Fibroblast of lung (primary cell): Measurements from ENCODE around the gene GCSH. TPM values are rescaled to one million over a fixed set of nuclear protein-coding genes. Genes with fewer than 3 reads are reported as not detected.

Experiments
- DNase-seq, 2 donors: peaks; one replicate each; pipeline versions ENCODE4 v3.0.0 to v3.0.0-alpha.2; 2010; ENCODE audit warnings: low read depth in 2 of 2
- H2AFZ ChIP-seq: 2 replicates; pipeline ENCODE4 v1.5.1; 2012; ENCODE audit warnings: low read length, control low read depth, inconsistent platforms
- H3K27ac ChIP-seq: 2 replicates; pipeline ENCODE4 v1.5.1; 2011; ENCODE audit warnings: low read length, control low read depth; ENCODE audit not compliant: insufficient read depth
- H3K27me3 ChIP-seq: 2 replicates; pipeline ENCODE4 v1.5.1; 2011; ENCODE audit warnings: mild to moderate bottlenecking, low read length; ENCODE audit not compliant: control insufficient read depth, insufficient read depth
- H3K36me3 ChIP-seq: 2 replicates; pipeline ENCODE4 v1.5.1; 2011; ENCODE audit warnings: low read length; ENCODE audit not compliant: control insufficient read depth, insufficient read depth
- H3K4me1 ChIP-seq: 2 replicates; pipeline ENCODE4 v1.5.1; 2011; ENCODE audit warnings: low read length; ENCODE audit not compliant: control insufficient read depth, insufficient read depth; ENCODE audit errors: extremely low read depth
- H3K4me2 ChIP-seq: 2 replicates; pipeline ENCODE4 v1.5.1; 2011; ENCODE audit warnings: low read length, control low read depth; ENCODE audit not compliant: insufficient read depth; ENCODE audit errors: extremely low read depth
- H3K4me3 ChIP-seq, 4 experiments: fragments of 200-600 bp in 1 of 4; sonication (generic) in 1 of 4; replicated peaks in 1 of 4; 2 replicates each; pipeline ENCODE4 v1.5.1; 2011 to 2016; ENCODE audit warnings: low read length in 4 of 4, low read depth in 3 of 4, mild to moderate bottlenecking in 3 of 4, control low read depth in 2 of 4, inconsistent platforms in 1 of 4, mixed read lengths in 1 of 4; ENCODE audit not compliant: insufficient read depth in 1 of 4; ENCODE audit errors: control extremely low read depth in 1 of 4
- H3K79me2 ChIP-seq: 2 replicates; pipeline ENCODE4 v1.5.1; 2012; ENCODE audit warnings: mild to moderate bottlenecking, low read length, inconsistent platforms; ENCODE audit not compliant: control insufficient read depth, insufficient read depth
- H3K9ac ChIP-seq: 2 replicates; pipeline ENCODE4 v1.5.1; 2011; ENCODE audit warnings: mild to moderate bottlenecking, low read length, control low read depth; ENCODE audit not compliant: insufficient read depth
- H3K9me3 ChIP-seq: 2 replicates; pipeline ENCODE4 v1.5.1; 2012; ENCODE audit warnings: low read depth, low read length; ENCODE audit not compliant: control insufficient read depth, insufficient read depth
- H4K20me1 ChIP-seq: 2 replicates; pipeline ENCODE4 v1.5.1; 2011; ENCODE audit warnings: low read length; ENCODE audit not compliant: control insufficient read depth, insufficient read depth; ENCODE audit errors: extremely low read depth
- EZH2 ChIP-seq: IDR thresholded peaks from 2 replicates; pipeline ENCODE4 v1.5.1; 2012; ENCODE audit warnings: low read length, control low read depth, mild to moderate bottlenecking; ENCODE audit errors: missing control alignments
- polyA plus RNA-seq, 2 donors: library from polyadenylated mRNA; depleted of rRNA in 1 of 2; stranded (reverse) in 1 of 2; unstranded in 1 of 2; fragments of >200 nt; gene quantifications; 2 replicates each; pipeline ENCODE4 v1.2.1, GENCODE V29; 2011 to 2012; ENCODE audit warnings: missing spikeins in 1 of 2
- total RNA-seq: library from RNA; depleted of rRNA; stranded (reverse); fragments of >200 nt; gene quantifications from 2 replicates; pipeline ENCODE4 v1.2.1, GENCODE V29; 2014
- TF ChIP-seq, protein P1 (sequence below), 2 donors: IDR thresholded peaks in 1 of 2; conservative IDR thresholded peaks in 1 of 2; 1 replicate in 1 of 2; 2 replicates in 1 of 2; pipeline ENCODE4 v1.5.1; 2011 to 2012; ENCODE audit warnings: low read length in 2 of 2, control low read depth in 1 of 2, inconsistent platforms in 1 of 2, low read depth in 1 of 2, mild to moderate bottlenecking in 1 of 2

GCSH gene
- total and polyA plus RNA-seq, 2 donors (not counting 1 experiment from before 2014, with no cell fraction given) = 15.0 to 29.9 TPM

DNA sequence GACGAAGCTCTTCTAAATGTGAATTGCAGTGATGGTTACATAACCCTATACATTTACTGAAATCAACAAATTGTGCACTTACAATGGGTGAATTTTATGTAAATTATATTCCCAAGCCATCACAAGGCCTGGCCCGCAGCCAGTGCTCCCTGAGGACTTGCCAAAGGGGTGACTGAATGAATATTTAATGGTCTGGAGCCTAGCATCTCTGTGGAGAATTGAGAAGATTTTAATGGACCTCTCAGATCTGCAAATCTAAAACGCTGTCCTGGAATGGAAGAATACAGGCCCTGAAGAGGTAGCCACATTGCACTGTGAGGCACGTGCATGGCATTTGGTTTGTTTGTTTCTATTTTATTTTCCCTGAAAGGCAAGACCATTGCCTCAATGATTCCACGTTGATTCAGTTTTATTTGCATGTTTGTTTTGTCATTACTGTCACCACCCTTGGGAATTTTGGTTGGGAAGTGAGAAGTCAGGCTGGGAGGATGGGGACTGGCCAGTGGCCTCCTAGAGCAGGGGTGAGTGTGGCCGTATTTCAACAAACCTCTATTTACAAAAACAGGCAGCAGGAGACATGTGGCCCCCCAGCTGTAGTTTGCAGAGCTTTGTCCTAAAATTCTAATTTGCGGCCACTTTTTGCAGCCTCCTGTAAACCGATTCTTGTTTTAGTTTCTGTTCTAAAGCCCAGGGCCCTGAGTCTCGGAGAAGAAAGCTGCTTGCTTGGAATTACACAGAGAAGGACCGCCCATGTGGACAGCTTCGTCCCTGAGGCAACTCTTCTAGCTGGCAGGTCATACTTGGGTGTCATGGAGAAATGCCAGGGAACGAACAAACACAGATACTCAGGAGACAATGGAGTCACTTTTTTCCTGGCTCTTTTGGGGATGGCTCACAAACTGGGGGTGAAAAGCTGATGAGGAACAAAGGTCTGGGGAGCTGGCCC is 40.5 kb upstream of the GCSH start:
- H3K4me3 ChIP-seq = peak overlapping the region in 1 of 4 experiments; percentile 27
- H3K9ac ChIP-seq = no peak overlapping the region
- no peaks in the 10 kb centered on the region for H3K36me3 ChIP-seq
- H2AFZ ChIP-seq = peak overlapping the region; percentile 42
- peak; percentile 10 to 32 for DNase-seq
- H3K79me2 ChIP-seq = no peaks in the 10 kb centered on the region
- H3K27ac ChIP-seq = no peak overlapping the region
- H3K4me2 ChIP-seq = peak overlapping the region; percentile 61
- H4K20me1 ChIP-seq = no peaks in the 10 kb centered on the region
- no peaks in the 10 kb centered on the region for H3K4me1 ChIP-seq
- H3K27me3 ChIP-seq = no peaks in the 10 kb centered on the region
- TF ChIP-seq, protein P1, sequence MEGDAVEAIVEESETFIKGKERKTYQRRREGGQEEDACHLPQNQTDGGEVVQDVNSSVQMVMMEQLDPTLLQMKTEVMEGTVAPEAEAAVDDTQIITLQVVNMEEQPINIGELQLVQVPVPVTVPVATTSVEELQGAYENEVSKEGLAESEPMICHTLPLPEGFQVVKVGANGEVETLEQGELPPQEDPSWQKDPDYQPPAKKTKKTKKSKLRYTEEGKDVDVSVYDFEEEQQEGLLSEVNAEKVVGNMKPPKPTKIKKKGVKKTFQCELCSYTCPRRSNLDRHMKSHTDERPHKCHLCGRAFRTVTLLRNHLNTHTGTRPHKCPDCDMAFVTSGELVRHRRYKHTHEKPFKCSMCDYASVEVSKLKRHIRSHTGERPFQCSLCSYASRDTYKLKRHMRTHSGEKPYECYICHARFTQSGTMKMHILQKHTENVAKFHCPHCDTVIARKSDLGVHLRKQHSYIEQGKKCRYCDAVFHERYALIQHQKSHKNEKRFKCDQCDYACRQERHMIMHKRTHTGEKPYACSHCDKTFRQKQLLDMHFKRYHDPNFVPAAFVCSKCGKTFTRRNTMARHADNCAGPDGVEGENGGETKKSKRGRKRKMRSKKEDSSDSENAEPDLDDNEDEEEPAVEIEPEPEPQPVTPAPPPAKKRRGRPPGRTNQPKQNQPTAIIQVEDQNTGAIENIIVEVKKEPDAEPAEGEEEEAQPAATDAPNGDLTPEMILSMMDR (conservative IDR thresholded peaks at IDR 0.05 in 1 of 2, IDR thresholded peaks at IDR 0.05 in 1 of 2; ENCODE audit: low read depth in 1 of 2, low read length in 2 of 2) = no peak
- no peak for TF ChIP-seq EZH2
- no peaks in the 10 kb centered on the region for H3K9me3 ChIP-seq

DNA sequence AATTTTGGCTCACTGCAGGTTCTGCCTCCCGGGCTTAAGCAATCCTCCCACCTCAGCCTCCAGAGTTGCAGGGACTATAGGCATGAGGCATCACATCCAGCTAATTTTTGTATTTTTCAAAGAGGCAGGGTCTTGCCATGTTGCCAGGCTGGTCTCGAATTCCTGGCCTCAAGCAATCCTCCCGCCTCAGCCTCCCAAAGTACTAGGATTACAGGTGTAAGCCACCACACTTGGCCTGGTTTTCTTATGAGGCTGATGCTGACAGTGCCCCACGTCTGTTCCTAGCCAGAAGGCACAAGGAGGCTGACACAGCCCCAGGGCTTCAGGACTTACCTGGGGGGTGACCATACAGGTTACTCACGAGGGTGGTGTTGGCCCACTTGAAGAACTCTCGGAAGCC is 33.9 kb upstream of the GCSH start:
- Histone ChIP-seq H3K27ac (no peak overlapping the region), H3K4me2 (no peak overlapping the region), H3K9ac (no peak overlapping the region), H3K4me1 (no peaks in the 10 kb centered on the region), H2AFZ (no peak overlapping the region), H3K79me2 (no peaks in the 10 kb centered on the region), H3K4me3 (no peak overlapping the region), H3K27me3 (no peaks in the 10 kb centered on the region), H4K20me1 (no peaks in the 10 kb centered on the region), H3K36me3 (no peaks in the 10 kb centered on the region), H3K9me3 (no peaks in the 10 kb centered on the region)
- DNase-seq = no peak
- TF ChIP-seq EZH2 = no peak
- TF ChIP-seq, protein P1 (conservative IDR thresholded peaks at IDR 0.05 in 1 of 2, IDR thresholded peaks at IDR 0.05 in 1 of 2; ENCODE audit: low read depth in 1 of 2, low read length in 2 of 2) = no peak

DNA sequence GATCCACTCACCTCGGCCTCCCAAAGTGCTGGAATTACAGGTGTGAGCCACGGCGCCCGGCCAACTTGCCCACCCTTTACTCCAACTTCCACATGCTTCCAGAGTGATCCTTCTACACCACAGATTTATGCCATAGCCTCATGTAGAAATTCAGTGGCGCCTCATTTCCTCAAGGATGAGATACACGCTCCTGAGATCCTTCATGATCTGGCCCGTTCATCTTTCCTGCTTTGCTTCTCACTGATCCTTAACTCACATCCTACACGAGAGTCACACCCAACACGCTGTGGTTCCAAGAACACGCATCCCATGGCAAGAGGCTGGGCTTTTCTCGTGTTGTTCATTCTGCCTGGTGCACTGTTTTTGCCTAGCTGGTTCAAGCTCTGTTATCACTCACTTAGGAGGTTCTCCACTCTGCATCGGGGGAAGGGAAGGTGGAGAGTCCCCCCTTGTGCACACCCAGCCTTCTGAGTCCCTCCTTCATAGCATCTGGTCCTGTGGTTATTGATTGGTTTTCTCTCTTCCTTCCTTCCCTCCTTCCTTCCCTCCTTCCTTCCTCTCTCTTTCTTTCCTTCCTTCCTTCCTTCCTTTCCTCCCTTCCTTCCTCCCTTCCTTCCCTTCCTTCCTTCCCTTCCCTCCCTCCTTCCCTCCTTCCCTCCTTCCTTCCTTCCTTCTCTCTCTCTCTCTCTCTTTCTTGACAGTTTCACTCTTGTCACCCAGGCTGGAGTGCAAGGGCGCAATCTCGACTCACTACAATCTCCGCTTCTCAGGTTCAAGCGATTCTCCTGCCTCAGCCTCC is 32.7 kb upstream of the GCSH start:
- Histone ChIP-seq H3K9ac (no peak overlapping the region), H3K4me1 (no peaks in the 10 kb centered on the region), H3K27ac (no peak overlapping the region), H3K4me3 (no peak overlapping the region), H3K9me3 (no peaks in the 10 kb centered on the region), H3K27me3 (no peaks in the 10 kb centered on the region), H3K36me3 (no peaks in the 10 kb centered on the region), H2AFZ (no peak overlapping the region), H4K20me1 (no peaks in the 10 kb centered on the region), H3K4me2 (no peak overlapping the region), H3K79me2 (no peaks in the 10 kb centered on the region)
- TF ChIP-seq, protein P1 (conservative IDR thresholded peaks at IDR 0.05 in 1 of 2, IDR thresholded peaks at IDR 0.05 in 1 of 2; ENCODE audit: low read depth in 1 of 2, low read length in 2 of 2) = no peak
- TF ChIP-seq EZH2 = no peak
- DNase-seq = no peak
